Caki2 (cell line): ENCODE results near the gene FBXL16. TPM values are rescaled to one million over a fixed set of nuclear protein-coding genes. Genes with fewer than 3 reads are reported as not detected.

ENCODE experiments used
- DNase-seq: peaks from one replicate; pipeline ENCODE4 v3.0.0-alpha.2; 2015; ENCODE audit warnings: low read depth
- in situ Hi-C: cut with HindIII; loops from 2 replicates; pipeline ENCODE4 v1.10.0; 2016; ENCODE audit warnings: low sequenced_read_pairs, low pct_unique_long_range_greater_than_20kb, mixed read lengths
- total RNA-seq: library from RNA; depleted of rRNA; stranded (reverse); fragments of >200 nt; shearing (Covaris generic); gene quantifications from 2 replicates; pipeline ENCODE4 v1.2.3, GENCODE V29; 2014; ENCODE audit warnings: low replicate concordance

FBXL16 gene
- total RNA-seq, 1 experiment from 2014 or later: 25.7 TPM

- in situ Hi-C loops: no loop called here
- DNase-seq: peak; percentile 88
Measured at GRCh38 chr16:660459-661183, 45.0 kb downstream of the FBXL16 start.

GRCh38 chr16:660132-660458 is 45.5 kb downstream of the FBXL16 start:
- DNase-seq: no peak
- in situ Hi-C loops: no loop called here

- in situ Hi-C loops: no loop called here
- DNase-seq: no peak
Measured at GRCh38 chr16:659618-660017, 46.0 kb downstream of the FBXL16 start.

- in situ Hi-C loops: no loop called here
Measured at GRCh38 chr16:658679-659571, 46.7 kb downstream of the FBXL16 start.

GRCh38 chr16:657487-657886 is 48.1 kb downstream of the FBXL16 start:
- in situ Hi-C loops: no loop called here
- no peak for DNase-seq

More at GRCh38 chr16:658679-659571, 46.7 kb downstream of the FBXL16 start:
- DNase-seq: no peak

- DNase-seq: no peak
- in situ Hi-C loops: no loop called here
Measured at GRCh38 chr16:654034-654433, 51.6 kb downstream of the FBXL16 start.

GRCh38 chr16:652454-653305 is 52.9 kb downstream of the FBXL16 start:
- in situ Hi-C loops: no loop called here
- no peak for DNase-seq

GRCh38 chr16:651844-652243 is 53.8 kb downstream of the FBXL16 start:
- in situ Hi-C loops: no loop called here
- DNase-seq: no peak

- no peak for DNase-seq
Measured at GRCh38 chr16:649631-650030, 56.0 kb downstream of the FBXL16 start.

GRCh38 chr16:648781-649589 is 56.6 kb downstream of the FBXL16 start, which contains the start of gene WDR90:
Gene WDR90, plus strand, starts transcription at chr16:649365. Its CDS starts 52 bp downstream, at chr16:649417.
- DNase-seq: peak; percentile 92
- in situ Hi-C loops: no loop called here

More at GRCh38 chr16:649631-650030, 56.0 kb downstream of the FBXL16 start:
- in situ Hi-C loops: no loop called here

- in situ Hi-C loops: no loop called here
Measured at GRCh38 chr16:648071-648780, 57.4 kb downstream of the FBXL16 start.

GRCh38 chr16:647173-647902 is 58.3 kb downstream of the FBXL16 start:
- in situ Hi-C loops: no loop called here
- no peak for DNase-seq

More at GRCh38 chr16:648071-648780, 57.4 kb downstream of the FBXL16 start:
- peak; percentile 79 for DNase-seq

- in situ Hi-C loops: no loop called here
- DNase-seq: no peak
Measured at GRCh38 chr16:646679-647172, 58.9 kb downstream of the FBXL16 start.

GRCh38 chr16:645852-646678 is 59.5 kb downstream of the FBXL16 start:
- in situ Hi-C loops: no loop called here
- DNase-seq: peak; percentile 61

GRCh38 chr16:644556-644955 is 61.0 kb downstream of the FBXL16 start:
- in situ Hi-C loops: no loop called here
- DNase-seq: no peak

- in situ Hi-C loops: no loop called here
- no peak for DNase-seq
Measured at GRCh38 chr16:643050-643368, 62.6 kb downstream of the FBXL16 start.
